GM06990 (cell line): ENCODE measurements around the gene ACSL1.

ENCODE experiments used
- DNase-seq: peaks from one replicate; pipeline ENCODE4 v3.0.0-alpha.2; 2011; ENCODE audit not compliant: insufficient read length; ENCODE audit errors: extremely low read depth
- H3K27me3 ChIP-seq: replicated peaks from 2 replicates; pipeline ENCODE4 v1.6.0; 2011; ENCODE audit warnings: low read length; ENCODE audit not compliant: control insufficient read depth, insufficient read depth
- H3K36me3 ChIP-seq: 2 replicates; pipeline ENCODE4 v1.5.1; 2011; ENCODE audit warnings: low read length; ENCODE audit not compliant: control insufficient read depth, insufficient read depth
- H3K4me3 ChIP-seq: replicated peaks from 2 replicates; pipeline ENCODE4 v1.5.1; 2011; ENCODE audit warnings: low read depth, mild to moderate bottlenecking, control low read depth, low read length
- CTCF ChIP-seq: IDR thresholded peaks from 2 replicates; pipeline ENCODE4 v1.5.1; 2011; ENCODE audit warnings: low read length, control low read depth, mild to moderate bottlenecking, inconsistent platforms; ENCODE audit not compliant: insufficient read depth, poor library complexity, severe bottlenecking

ACSL1 gene

GRCh38 chr4:184766446-184766845 is 59.3 kb downstream of the ACSL1 start:
- TF ChIP-seq CTCF: no peak

GRCh38 chr4:184765473-184766340 is 60.1 kb downstream of the ACSL1 start:
- DNase-seq: no peak
- H3K4me3 ChIP-seq: no peak overlapping the region
- peaks cover 28% of the 10 kb centered on the region for H3K36me3 ChIP-seq
- no peaks in the 10 kb centered on the region for H3K27me3 ChIP-seq
- no peak for TF ChIP-seq CTCF

More at GRCh38 chr4:184766446-184766845, 59.3 kb downstream of the ACSL1 start:
- Histone ChIP-seq H3K4me3 (no peak overlapping the region), H3K36me3 (peaks cover 27% of the 10 kb centered on the region), H3K27me3 (no peaks in the 10 kb centered on the region)
- no peak for DNase-seq

GRCh38 chr4:184764601-184765000 is 61.2 kb downstream of the ACSL1 start:
- no peak for TF ChIP-seq CTCF
- Histone ChIP-seq H3K4me3 (no peak overlapping the region), H3K27me3 (no peaks in the 10 kb centered on the region), H3K36me3 (peaks cover 30% of the 10 kb centered on the region)
- DNase-seq: no peak

DNA sequence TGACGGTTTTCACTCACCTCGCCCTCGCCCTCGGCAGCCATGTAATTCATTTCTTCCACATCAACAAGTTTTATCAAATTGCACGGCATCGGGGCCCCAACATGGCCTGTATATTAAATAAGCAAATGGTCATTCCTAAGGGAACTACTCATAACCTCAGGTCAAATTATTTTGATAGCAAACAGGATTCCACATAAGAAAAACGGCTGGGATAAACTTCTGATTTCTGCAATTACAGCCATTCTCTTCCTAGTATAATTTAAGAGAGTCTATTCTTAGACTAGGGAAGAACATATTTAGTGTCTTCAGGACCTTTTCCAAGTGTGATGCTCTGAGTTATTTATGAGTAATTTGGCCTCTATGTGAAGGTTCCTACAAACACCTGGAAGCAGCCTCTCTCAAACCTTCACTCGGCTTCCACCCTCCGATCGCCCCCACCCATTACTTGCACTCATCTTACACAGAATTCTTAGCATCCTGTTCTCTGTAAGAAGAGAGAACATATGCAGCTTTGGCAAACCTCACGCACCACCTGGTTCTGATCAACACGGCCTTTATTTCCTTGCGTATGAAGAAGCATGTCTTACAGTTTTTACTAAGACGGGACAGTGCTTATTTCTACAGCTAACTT is 62.5 kb downstream of the ACSL1 start:
- H3K27me3 ChIP-seq: no peaks in the 10 kb centered on the region
- TF ChIP-seq CTCF: no peak
- peaks cover 30% of the 10 kb centered on the region for H3K36me3 ChIP-seq
- no peak overlapping the region for H3K4me3 ChIP-seq
- DNase-seq: no peak

GRCh38 chr4:184762100-184762499 is 63.7 kb downstream of the ACSL1 start:
- no peak for TF ChIP-seq CTCF
- H3K36me3 ChIP-seq: peaks cover 30% of the 10 kb centered on the region
- H3K4me3 ChIP-seq: no peak overlapping the region
- DNase-seq: no peak
- H3K27me3 ChIP-seq: no peaks in the 10 kb centered on the region
